HepG2 (cell line): ENCODE results near the gene AP2S1.

Experiments
- FOXP1 ChIP-seq, 2 experiments: fragments of 450-650 bp in 1 of 2; IDR thresholded peaks; 2 replicates each; pipeline ENCODE4 v1.6.1; 2017 to 2018; ENCODE audit warnings: antibody characterized with exemption in 1 of 2
- GTF2F1 ChIP-seq: fragments of 150-350 bp; IDR thresholded peaks from 2 replicates; pipeline ENCODE4 v1.6.1; 2014; ENCODE audit warnings: low read length
- RXRA ChIP-seq: sonication (generic); formaldehyde crosslinking; IDR thresholded peaks from 2 replicates; pipeline ENCODE4 v1.5.1; 2020; ENCODE audit warnings: missing genetic modification reagents
- TRAFD1 ChIP-seq: sonication (generic); formaldehyde crosslinking; IDR thresholded peaks from 2 replicates; pipeline ENCODE4 v1.5.1; 2020; ENCODE audit warnings: missing genetic modification reagents, mild to moderate bottlenecking, borderline replicate concordance
- ZNF850 ChIP-seq: sonication (generic); formaldehyde crosslinking; conservative IDR thresholded peaks from 2 replicates; pipeline ENCODE4 v1.9.0; 2021; ENCODE audit warnings: mild to moderate bottlenecking, missing genetic modification reagents
- TF ChIP-seq, protein P1 (sequence below), 2 experiments: sonication (generic) in 1 of 2; formaldehyde crosslinking in 1 of 2; IDR thresholded peaks; 2 replicates each; pipeline versions ENCODE4 v1.6.1 to v1.9.0; 2014 to 2022; ENCODE audit warnings: antibody characterized with exemption in 1 of 2, borderline replicate concordance in 1 of 2, inconsistent platforms in 1 of 2, low read depth in 1 of 2, missing genetic modification reagents in 1 of 2

GRCh38 chr19:46788968-46789338 is 61.7 kb downstream of the AP2S1 start:
- TF ChIP-seq ZNF850 (no peak), TRAFD1 (CRISPR knock-in tag) (no peak), GTF2F1 (no peak), FOXP1 (IDR thresholded peaks at IDR 0.05) (no peak), FOXP1 (CRISPR knock-in tag; IDR thresholded peaks at IDR 0.05) (no peak), RXRA (CRISPR knock-in tag) (no peak)
- TF ChIP-seq, protein P1, sequence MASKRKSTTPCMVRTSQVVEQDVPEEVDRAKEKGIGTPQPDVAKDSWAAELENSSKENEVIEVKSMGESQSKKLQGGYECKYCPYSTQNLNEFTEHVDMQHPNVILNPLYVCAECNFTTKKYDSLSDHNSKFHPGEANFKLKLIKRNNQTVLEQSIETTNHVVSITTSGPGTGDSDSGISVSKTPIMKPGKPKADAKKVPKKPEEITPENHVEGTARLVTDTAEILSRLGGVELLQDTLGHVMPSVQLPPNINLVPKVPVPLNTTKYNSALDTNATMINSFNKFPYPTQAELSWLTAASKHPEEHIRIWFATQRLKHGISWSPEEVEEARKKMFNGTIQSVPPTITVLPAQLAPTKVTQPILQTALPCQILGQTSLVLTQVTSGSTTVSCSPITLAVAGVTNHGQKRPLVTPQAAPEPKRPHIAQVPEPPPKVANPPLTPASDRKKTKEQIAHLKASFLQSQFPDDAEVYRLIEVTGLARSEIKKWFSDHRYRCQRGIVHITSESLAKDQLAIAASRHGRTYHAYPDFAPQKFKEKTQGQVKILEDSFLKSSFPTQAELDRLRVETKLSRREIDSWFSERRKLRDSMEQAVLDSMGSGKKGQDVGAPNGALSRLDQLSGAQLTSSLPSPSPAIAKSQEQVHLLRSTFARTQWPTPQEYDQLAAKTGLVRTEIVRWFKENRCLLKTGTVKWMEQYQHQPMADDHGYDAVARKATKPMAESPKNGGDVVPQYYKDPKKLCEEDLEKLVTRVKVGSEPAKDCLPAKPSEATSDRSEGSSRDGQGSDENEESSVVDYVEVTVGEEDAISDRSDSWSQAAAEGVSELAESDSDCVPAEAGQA (IDR thresholded peaks at IDR 0.05; ENCODE audit: low read depth) = no peak
- TF ChIP-seq, protein P1 (CRISPR knock-in tag; IDR thresholded peaks at IDR 0.05; ENCODE audit: borderline replicate concordance) = no peak
